GM19372 (cell line): ENCODE data around the gene ADAM12.

Source experiments
- ATAC-seq: cut with Tn5 transposase; IDR thresholded peaks from one replicate; pipeline ENCODE4 v1.9.1; 2021; ENCODE audit warnings: mild to moderate bottlenecking, low read depth, moderate library complexity; ENCODE audit not compliant: unreplicated experiment

ADAM12 gene

GRCh38 chr10:125967533-125967932 is 420.7 kb downstream of the ADAM12 start:
- ATAC-seq, result no peak

GRCh38 chr10:125964558-125964957 is 423.7 kb downstream of the ADAM12 start:
- no peak for ATAC-seq
